RWPE1 (cell line): ENCODE measurements around the gene SLIT1.

Experiments
- CTCF ChIA-PET: fragments of 350-600 bp; sonication (Branson Sonifier 250); formaldehyde crosslinking; extraction: SDS; loops from one replicate; lab custom pipeline; 2021; lab: Yijun Ruan, JAX
- POLR2A ChIA-PET: fragments of 400-600 bp; formaldehyde crosslinking; extraction: SDS; loops from one replicate; lab custom pipeline; 2020; ENCODE audit warnings: antibody characterized with exemption; ENCODE audit not compliant: low non-redundant PET; lab: Yijun Ruan, JAX
- DNase-seq: peaks from one replicate; pipeline ENCODE4 v3.0.0; 2012; ENCODE audit warnings: low spot score
- H3K27ac ChIP-seq: fragments of 450-650 bp; 2 replicates; pipeline ENCODE4 v1.5.1; 2017
- CTCF ChIP-seq: fragments of 450-650 bp; conservative IDR thresholded peaks from 2 replicates; pipeline ENCODE4 v1.5.1; 2017; ENCODE audit warnings: low read depth, mild to moderate bottlenecking

Gene SLIT1

GRCh38 chr10:96987141-96987841, 198.5 kb downstream of the SLIT1 start:
- ChIA-PET CTCF (interaction anchor here (0.7 kb wide), 1 partner anchor 231 kb away, joined by 4 read pairs; no protein-coding TSS in a partner anchor), POLR2A (no interaction called here)
- DNase-seq: no peak
- no peak overlapping the region for H3K27ac ChIP-seq
- TF ChIP-seq CTCF: no peak

GRCh38 chr10:96986200-96986856, 199.4 kb downstream of the SLIT1 start:
- no peak for TF ChIP-seq CTCF
- CTCF ChIA-PET: interaction anchor here (0.6 kb wide), 1 partner anchor 42 kb away, joined by 3 read pairs; no protein-coding TSS in a partner anchor
- no peak for DNase-seq
- POLR2A ChIA-PET: no interaction called here
- H3K27ac ChIP-seq: no peak overlapping the region

GRCh38 chr10:96984541-96985131, 201.1 kb downstream of the SLIT1 start:
- CTCF ChIA-PET: interaction anchor here (1.3 kb wide), 1 partner anchor 53 kb away, joined by 3 read pairs; no protein-coding TSS in a partner anchor
- no peak for DNase-seq
- H3K27ac ChIP-seq: no peak overlapping the region
- TF ChIP-seq CTCF: no peak
- POLR2A ChIA-PET: no interaction called here

GRCh38 chr10:96982149-96982930, 203.4 kb downstream of the SLIT1 start:
- no peak for DNase-seq
- POLR2A ChIA-PET: no interaction called here
- CTCF ChIA-PET: interaction anchor here (1.1 kb wide), 1 partner anchor 72 kb away, joined by 6 read pairs; no protein-coding TSS in a partner anchor
- no peak for TF ChIP-seq CTCF
- H3K27ac ChIP-seq: no peak overlapping the region

- no peak for DNase-seq
- POLR2A ChIA-PET: no interaction called here
Measured at GRCh38 chr10:96978621-96979154, 207.1 kb downstream of the SLIT1 start.

More at GRCh38 chr10:96978621-96979154, 207.1 kb downstream of the SLIT1 start:
- H3K27ac ChIP-seq: no peak overlapping the region
- CTCF ChIA-PET: no interaction called here
- no peak for TF ChIP-seq CTCF
